Fibroblast of mammary gland (primary cell): ENCODE measurements around the gene SH2D4B.
"Not testable (repeated sequence)": the region's sequence is repeated elsewhere in the genome, so short reads cannot be mapped to it uniquely, and the experiment has no call there.

Experiments used
- DNase-seq: peaks from one replicate; pipeline ENCODE4 v3.0.0-alpha.2; 2010; ENCODE audit warnings: low read depth
- H3K4me3 ChIP-seq: 2 replicates; pipeline ENCODE4 v1.5.1; 2011; ENCODE audit warnings: low read depth, mild to moderate bottlenecking, low read length, moderate library complexity; ENCODE audit not compliant: control insufficient read depth
- TF ChIP-seq, protein P1 (sequence below): conservative IDR thresholded peaks from 2 replicates; pipeline ENCODE4 v1.5.1; 2011; ENCODE audit warnings: low read depth, low read length, inconsistent platforms; ENCODE audit not compliant: control insufficient read depth, insufficient read depth

Gene SH2D4B

DNA sequence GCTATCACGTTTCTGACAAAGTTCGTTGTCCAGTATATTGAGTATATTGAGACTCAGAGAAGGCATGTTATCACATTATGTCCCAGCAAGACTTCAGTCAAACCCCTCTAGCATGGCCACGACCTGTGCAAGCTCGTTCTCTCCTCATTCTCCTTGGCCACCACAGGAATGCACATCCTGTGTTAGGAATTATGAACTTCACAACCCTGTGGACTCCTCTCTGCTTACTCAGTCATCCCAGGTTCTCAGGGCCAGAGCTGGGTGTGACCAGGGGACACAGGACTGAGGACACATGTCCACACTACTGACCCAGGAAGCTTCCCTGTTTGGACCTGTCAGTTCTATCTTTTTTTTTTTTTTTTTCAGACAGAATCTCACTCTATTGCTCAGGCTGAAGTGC is 4.4 kb downstream of the SH2D4B start:
- DNase-seq: no peak
- no peak overlapping the region for H3K4me3 ChIP-seq
- TF ChIP-seq, protein P1, sequence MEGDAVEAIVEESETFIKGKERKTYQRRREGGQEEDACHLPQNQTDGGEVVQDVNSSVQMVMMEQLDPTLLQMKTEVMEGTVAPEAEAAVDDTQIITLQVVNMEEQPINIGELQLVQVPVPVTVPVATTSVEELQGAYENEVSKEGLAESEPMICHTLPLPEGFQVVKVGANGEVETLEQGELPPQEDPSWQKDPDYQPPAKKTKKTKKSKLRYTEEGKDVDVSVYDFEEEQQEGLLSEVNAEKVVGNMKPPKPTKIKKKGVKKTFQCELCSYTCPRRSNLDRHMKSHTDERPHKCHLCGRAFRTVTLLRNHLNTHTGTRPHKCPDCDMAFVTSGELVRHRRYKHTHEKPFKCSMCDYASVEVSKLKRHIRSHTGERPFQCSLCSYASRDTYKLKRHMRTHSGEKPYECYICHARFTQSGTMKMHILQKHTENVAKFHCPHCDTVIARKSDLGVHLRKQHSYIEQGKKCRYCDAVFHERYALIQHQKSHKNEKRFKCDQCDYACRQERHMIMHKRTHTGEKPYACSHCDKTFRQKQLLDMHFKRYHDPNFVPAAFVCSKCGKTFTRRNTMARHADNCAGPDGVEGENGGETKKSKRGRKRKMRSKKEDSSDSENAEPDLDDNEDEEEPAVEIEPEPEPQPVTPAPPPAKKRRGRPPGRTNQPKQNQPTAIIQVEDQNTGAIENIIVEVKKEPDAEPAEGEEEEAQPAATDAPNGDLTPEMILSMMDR: no peak

DNA sequence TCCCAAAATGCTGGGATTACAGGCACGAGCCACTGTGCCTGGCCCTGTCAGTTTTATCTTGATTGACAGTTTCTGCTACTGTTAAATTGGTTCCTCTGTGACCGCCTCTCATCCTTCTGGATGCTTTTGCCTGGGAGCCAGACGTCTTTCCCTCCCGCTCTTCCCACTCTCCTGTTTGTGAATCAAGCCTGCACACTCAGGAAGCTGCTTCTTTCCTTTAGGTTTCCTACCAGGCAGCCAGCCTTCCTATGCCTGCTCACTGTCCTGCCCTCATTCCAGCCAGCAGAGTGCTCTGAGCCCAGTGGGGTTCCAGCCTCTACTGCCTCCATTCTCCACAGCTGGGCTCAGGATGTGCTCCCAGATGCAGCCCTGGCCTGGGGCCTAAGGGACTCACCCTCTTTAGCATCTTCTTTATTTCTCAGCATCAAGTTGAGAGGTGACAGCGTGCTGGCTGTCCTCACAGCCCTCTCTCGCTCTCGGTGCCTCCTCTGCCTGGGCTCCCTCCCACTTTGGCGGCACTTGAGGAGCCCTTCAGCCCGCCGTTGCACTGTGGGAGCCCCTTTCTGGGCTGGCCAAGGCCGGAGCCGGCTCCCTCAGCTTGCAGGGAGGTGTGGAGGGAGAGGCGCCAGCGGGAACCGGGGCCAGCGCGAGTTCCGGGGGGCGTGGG is 5.1 kb downstream of the SH2D4B start:
- no peak overlapping the region for H3K4me3 ChIP-seq
- TF ChIP-seq, protein P1: no peak
- no peak for DNase-seq

DNA sequence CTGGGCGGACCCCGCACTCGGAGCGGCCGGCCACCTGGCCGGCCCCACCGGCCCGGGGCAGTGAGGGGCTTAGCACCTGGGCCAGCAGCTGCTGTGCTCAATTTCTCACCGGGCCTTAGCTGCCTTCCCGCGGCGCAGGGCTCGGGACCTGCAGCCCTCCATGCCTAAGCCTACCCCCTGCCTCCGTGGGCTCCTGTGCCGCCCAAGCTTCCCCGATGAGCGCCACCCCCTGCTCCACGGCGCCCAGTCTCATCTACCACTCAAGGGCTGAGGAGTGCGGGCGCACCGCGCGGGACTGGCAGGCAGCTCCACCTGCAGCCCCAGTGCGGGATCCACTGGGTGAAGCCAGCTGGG is 5.6 kb downstream of the SH2D4B start:
- not testable (repeated sequence) for DNase-seq, H3K4me3 ChIP-seq

DNA sequence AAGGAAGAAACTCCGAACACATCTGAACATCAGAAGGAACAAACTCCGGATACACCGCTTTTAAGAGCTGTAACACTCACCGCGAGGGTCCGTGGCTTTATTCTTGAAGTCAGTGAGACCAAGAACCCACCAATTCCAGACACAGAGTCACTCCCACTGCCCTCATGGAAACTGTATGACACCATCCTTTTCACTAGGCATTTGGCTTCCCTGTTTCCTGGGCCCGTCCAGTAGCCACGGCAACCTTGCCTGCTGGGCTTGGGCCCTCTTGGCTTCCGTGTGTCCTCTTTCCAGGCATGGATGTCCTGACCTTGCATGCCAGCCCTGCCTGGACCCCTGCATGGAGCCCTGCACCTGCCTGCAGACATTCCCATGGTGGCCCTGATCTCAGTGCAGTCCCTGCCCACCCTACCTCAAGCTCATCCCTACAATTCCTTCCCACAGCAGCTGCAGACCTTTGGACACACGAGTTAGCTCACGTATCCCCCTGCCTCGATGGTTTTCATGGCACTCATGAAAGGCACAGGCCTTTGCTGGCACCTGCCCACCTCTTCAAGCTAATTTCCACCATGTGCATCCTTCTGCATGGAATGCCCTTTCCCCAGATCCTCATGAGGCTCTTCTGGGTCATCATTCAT is 6.7 kb downstream of the SH2D4B start:
- no peak overlapping the region for H3K4me3 ChIP-seq
- DNase-seq: no peak
- TF ChIP-seq, protein P1: no peak

DNA sequence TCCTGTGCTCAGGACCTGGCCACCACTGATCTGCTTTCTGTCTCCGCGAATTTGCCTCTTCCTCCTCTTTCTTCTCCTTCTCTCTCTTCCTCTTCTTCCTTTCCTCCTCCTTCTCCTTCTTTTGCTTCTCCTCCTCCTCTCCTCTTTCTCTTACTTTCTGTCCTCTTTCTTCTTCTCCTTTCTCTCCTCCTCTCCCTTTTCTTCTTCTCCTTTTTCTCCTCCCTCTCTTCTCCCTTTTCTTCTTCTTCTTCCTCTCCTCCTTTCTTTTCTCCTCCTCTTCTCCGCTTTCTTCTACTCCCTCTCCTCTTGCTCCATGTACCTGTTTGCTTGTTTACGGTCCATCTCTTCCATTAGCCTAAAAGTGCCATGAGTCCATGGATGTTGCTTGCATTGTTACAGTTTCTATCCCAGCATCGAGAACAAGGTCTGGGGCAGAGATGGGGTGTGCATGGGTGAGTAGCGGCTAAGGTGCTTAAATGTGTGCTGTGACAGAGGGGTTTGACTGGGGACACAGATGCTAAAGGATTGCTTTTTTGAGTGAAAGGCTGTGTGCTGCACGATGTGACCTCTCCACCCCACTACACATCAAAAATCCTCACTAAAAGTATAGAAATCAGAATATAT is 7.7 kb downstream of the SH2D4B start:
- DNase-seq: no peak
- no peak overlapping the region for H3K4me3 ChIP-seq
- TF ChIP-seq, protein P1: no peak

DNA sequence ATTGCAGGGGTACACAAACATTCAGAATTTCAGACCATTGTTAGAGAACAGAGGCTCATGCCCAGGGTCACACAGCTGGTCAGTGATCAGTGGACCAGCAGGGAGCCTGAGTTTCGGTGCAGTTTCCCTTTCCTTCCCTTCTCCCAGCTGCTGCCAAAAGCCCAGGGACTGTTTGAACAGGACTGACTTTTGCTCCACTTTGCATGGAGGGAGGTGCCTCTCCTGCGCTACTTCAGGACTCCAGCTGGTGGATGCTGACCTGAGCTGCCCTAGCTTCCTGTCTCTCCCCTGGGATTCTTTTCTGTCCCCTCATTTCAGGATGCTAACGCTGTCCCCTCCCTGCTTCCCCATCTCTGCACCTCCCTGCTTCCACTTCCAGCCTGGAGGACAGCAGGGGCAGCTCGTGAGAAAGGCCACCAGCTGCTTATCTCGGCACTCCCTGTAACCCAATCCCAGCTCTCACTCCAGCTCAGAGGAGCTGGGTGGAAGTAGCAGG is 14.5 kb downstream of the SH2D4B start:
- no peak overlapping the region for H3K4me3 ChIP-seq
- TF ChIP-seq, protein P1: no peak
- no peak for DNase-seq

DNA sequence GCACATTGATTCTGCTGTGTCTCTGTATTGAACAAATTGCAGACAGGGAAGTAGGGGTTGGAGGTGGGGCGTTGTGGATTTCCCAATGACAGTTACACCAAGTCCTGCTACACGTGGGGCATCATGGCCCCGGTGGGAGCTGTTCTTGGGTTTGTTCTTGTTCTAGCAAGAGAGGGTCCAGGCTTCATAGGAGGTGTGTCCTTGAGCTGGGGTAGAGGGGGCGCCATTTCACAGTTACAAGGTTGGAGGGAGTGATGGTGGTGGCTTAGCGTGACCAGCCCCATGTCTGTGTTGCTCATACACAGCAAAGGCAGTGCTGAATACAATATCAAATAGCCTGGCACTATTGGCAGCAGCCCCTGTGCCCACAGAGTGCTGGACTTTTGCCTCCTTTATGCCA is 15.7 kb downstream of the SH2D4B start:
- no peak overlapping the region for H3K4me3 ChIP-seq
- TF ChIP-seq, protein P1: no peak
- DNase-seq: no peak
